Calu3 (cell line): ENCODE data around the gene ZNF580. TPM values are rescaled to one million over a fixed set of nuclear protein-coding genes. Genes with fewer than 3 reads are reported as not detected.

Source experiments
- BruUV-seq: library from RNA; stranded (reverse); fragments of 400-500 nt; replicated peaks from 2 replicates; lab custom pipeline; 2021; lab: Mats Ljungman, UMichigan
- CTCF ChIA-PET: fragments of 300-600 bp; sonication (Branson Sonifier 250); formaldehyde crosslinking; loops from one replicate; lab custom pipeline; 2022; ENCODE audit warnings: antibody characterized with exemption; lab: Charles Lee
- DNase-seq: peaks from one replicate; pipeline ENCODE4 v3.0.0; 2022
- H3K27ac Mint-ChIP-seq: one replicate; pipeline ENCODE4 v1.8.0; 2022; ENCODE audit warnings: mixed read lengths; ENCODE audit not compliant: unreplicated experiment
- H3K27me3 Mint-ChIP-seq: one replicate; pipeline ENCODE4 v1.8.0; 2022; ENCODE audit warnings: mixed read lengths; ENCODE audit not compliant: unreplicated experiment
- H3K36me3 Mint-ChIP-seq: one replicate; pipeline ENCODE4 v1.8.0; 2022; ENCODE audit warnings: mild to moderate bottlenecking, moderate library complexity, mixed read lengths; ENCODE audit not compliant: insufficient read depth, unreplicated experiment
- H3K4me1 Mint-ChIP-seq: one replicate; pipeline ENCODE4 v1.8.0; 2022; ENCODE audit warnings: mild to moderate bottlenecking, low read depth, mixed read lengths; ENCODE audit not compliant: unreplicated experiment
- H3K4me3 Mint-ChIP-seq: one replicate; pipeline ENCODE4 v1.8.0; 2022; ENCODE audit warnings: mild to moderate bottlenecking, low read depth, moderate library complexity, mixed read lengths; ENCODE audit not compliant: unreplicated experiment
- H3K9me3 Mint-ChIP-seq: one replicate; pipeline ENCODE4 v1.8.0; 2022; ENCODE audit warnings: low read depth, mixed read lengths; ENCODE audit not compliant: unreplicated experiment
- intact Hi-C: fragments of 100-400 bp; cut with micrococcal nuclease; formaldehyde crosslinking; loops from one replicate; pipeline ENCODE4 v1.10.0; 2022; ENCODE audit not compliant: unreplicated experiment
- total RNA-seq: library from RNA; stranded (reverse); gene quantifications from 2 replicates; pipeline ENCODE4 v1.2.3, GENCODE V29; 2022
- TF ChIP-seq, protein P1 (sequence below): fragments of 200-600 bp; IDR thresholded peaks from one replicate; pipeline ENCODE4 v1.8.0; 2022; ENCODE audit warnings: antibody characterized with exemption; ENCODE audit not compliant: unreplicated experiment

Gene ZNF580
- total RNA-seq, 1 experiment from 2014 or later, result 35.6 TPM

DNA sequence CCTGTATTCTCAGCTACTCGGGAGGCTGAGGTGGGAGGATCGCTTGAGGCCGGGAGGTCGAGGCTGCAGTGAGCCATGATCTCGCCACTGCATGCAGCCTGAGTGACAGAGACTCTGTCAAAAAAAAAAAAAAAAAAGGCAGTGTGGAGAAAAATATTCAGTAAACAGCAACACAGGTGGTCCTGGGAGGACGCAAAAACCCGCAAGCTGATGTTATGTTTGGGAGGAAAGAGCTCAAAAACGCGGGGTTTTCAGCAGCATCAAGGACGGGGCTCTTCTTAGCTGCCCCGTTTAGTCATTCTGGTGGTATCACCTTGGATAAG is 15.8 kb upstream of the ZNF580 start:
- H3K27ac Mint-ChIP-seq, result peak overlapping the region; percentile 95
- H3K4me3 Mint-ChIP-seq, result peak overlapping the region; percentile 92
- CTCF ChIA-PET, result interaction anchor here (0.6 to 1.6 kb wide), 18 partner anchors 7 to 1436 kb away, joined by 3 to 16 read pairs (median 4); partner anchors contain the start of genes FIZ1 and MBOAT7
- peaks cover 30% of the 10 kb centered on the region for H3K36me3 Mint-ChIP-seq
- TF ChIP-seq, protein P1, sequence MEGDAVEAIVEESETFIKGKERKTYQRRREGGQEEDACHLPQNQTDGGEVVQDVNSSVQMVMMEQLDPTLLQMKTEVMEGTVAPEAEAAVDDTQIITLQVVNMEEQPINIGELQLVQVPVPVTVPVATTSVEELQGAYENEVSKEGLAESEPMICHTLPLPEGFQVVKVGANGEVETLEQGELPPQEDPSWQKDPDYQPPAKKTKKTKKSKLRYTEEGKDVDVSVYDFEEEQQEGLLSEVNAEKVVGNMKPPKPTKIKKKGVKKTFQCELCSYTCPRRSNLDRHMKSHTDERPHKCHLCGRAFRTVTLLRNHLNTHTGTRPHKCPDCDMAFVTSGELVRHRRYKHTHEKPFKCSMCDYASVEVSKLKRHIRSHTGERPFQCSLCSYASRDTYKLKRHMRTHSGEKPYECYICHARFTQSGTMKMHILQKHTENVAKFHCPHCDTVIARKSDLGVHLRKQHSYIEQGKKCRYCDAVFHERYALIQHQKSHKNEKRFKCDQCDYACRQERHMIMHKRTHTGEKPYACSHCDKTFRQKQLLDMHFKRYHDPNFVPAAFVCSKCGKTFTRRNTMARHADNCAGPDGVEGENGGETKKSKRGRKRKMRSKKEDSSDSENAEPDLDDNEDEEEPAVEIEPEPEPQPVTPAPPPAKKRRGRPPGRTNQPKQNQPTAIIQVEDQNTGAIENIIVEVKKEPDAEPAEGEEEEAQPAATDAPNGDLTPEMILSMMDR, result no peak
- intact Hi-C loops, result no loop called here
- no peaks in the 10 kb centered on the region for H3K27me3 Mint-ChIP-seq
- BruUV-seq, result TSS peak; percentile 64
- no peak for DNase-seq
- H3K9me3 Mint-ChIP-seq, result no peaks in the 10 kb centered on the region
- H3K4me1 Mint-ChIP-seq, result peaks cover 19% of the 10 kb centered on the region

DNA sequence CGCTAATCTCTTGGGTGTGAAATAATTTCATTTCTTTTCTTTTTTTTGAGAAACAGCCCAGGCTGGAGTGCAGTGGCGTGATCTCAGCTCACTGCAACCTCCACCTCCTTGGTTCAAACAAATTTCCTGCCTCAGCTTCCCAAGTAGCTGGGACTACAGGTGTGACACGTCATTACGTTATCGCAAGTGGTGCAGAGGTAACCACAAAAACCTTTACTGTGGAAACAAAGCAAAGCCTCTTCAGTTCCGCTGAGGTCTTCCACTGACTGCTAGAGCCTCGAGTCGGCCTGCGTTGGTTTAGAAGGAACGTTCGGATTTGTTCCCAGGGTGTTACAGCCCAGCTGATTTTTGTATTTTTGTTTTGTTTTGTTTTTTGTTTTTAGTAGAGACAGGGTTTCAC is 14.5 kb upstream of the ZNF580 start:
- no peak for DNase-seq
- Mint-ChIP-seq H3K36me3 (peaks cover 19% of the 10 kb centered on the region), H3K4me3 (no peak overlapping the region), H3K27ac (no peak overlapping the region), H3K9me3 (no peaks in the 10 kb centered on the region), H3K27me3 (no peaks in the 10 kb centered on the region), H3K4me1 (peaks cover 21% of the 10 kb centered on the region)
- intact Hi-C loops, result no loop called here
- CTCF ChIA-PET, result interaction anchor here (0.6 to 1.3 kb wide), 3 partner anchors 8 to 485 kb away, joined by 3 to 4 read pairs (median 4); partner anchors contain the start of gene FIZ1
- no TSS peak for BruUV-seq
- TF ChIP-seq, protein P1, result no peak

DNA sequence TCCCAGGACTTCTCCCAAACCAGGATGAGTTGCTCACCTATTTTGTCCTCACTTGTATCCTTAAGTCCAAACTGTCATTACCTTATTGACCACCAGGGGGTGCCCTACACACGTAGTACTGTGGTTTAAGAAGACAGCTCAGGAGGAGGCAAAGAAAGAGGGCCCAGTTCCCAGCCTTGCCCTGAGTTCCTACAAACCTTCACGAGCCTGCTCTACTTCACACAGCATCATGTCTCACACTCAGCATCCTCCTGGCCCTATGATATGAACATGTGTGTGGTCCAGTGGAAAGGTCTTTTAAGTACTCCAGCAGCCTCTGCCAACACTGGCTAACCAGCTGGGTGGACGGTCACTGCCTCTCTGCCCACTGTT is 8.4 kb upstream of the ZNF580 start:
- no TSS peak for BruUV-seq
- TF ChIP-seq, protein P1, result peak; percentile 63
- intact Hi-C loops, result loop anchor here (5.0 to 10.0 kb wide), 3 partner anchors 165 to 488 kb away; partner anchors contain the start of genes RPL28, TMEM238 and TNNT1
- H3K4me1 Mint-ChIP-seq, result peaks cover 32% of the 10 kb centered on the region
- H3K27me3 Mint-ChIP-seq, result no peaks in the 10 kb centered on the region
- H3K9me3 Mint-ChIP-seq, result no peaks in the 10 kb centered on the region
- peaks cover 42% of the 10 kb centered on the region for H3K36me3 Mint-ChIP-seq
- H3K27ac Mint-ChIP-seq, result no peak overlapping the region
- CTCF ChIA-PET, result interaction anchor here (0.6 to 2.4 kb wide), 17 partner anchors 8 to 701 kb away, joined by 3 to 15 read pairs (median 7); partner anchors contain the start of genes FIZ1, ISOC2, U2AF2 and ZNF784
- peak; percentile 94 for DNase-seq
- H3K4me3 Mint-ChIP-seq, result peak overlapping the region; percentile 22

DNA sequence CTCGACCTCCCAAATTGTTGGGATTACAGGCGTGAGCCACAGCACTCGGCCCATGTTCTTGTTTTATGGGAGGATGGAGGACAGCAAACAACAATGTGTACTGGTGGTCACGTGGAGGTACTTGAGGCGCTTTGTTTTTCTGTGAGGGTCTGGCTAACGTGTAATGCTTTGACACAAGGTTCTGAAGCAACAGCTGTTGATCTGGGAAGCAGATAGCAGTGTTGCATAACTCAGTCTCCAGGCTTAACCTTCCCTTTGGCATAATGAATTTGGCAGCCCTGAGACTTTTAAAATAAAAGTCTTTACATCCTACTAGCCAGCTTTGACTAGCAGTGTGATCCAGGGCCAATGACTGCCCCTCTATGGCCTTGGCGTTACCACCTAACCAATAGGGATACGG is 6.9 kb upstream of the ZNF580 start:
- TF ChIP-seq, protein P1, result no peak
- intact Hi-C loops, result loop anchor here (5.0 to 10.0 kb wide), 3 partner anchors 167 to 489 kb away; partner anchors contain the start of genes RPL28, TMEM238 and TNNT1
- peaks cover 49% of the 10 kb centered on the region for H3K36me3 Mint-ChIP-seq
- BruUV-seq, result no TSS peak
- no peak for DNase-seq
- no peaks in the 10 kb centered on the region for H3K9me3 Mint-ChIP-seq
- H3K27ac Mint-ChIP-seq, result no peak overlapping the region
- CTCF ChIA-PET, result interaction anchor here (0.7 to 0.9 kb wide), 2 partner anchors 10 to 138 kb away, joined by 4 to 6 read pairs; partner anchors contain the start of gene ZNF784
- no peak overlapping the region for H3K4me3 Mint-ChIP-seq
- peaks cover 40% of the 10 kb centered on the region for H3K4me1 Mint-ChIP-seq
- no peaks in the 10 kb centered on the region for H3K27me3 Mint-ChIP-seq
